ENCODE results near the gene C21orf58.

Gene C21orf58

DNA sequence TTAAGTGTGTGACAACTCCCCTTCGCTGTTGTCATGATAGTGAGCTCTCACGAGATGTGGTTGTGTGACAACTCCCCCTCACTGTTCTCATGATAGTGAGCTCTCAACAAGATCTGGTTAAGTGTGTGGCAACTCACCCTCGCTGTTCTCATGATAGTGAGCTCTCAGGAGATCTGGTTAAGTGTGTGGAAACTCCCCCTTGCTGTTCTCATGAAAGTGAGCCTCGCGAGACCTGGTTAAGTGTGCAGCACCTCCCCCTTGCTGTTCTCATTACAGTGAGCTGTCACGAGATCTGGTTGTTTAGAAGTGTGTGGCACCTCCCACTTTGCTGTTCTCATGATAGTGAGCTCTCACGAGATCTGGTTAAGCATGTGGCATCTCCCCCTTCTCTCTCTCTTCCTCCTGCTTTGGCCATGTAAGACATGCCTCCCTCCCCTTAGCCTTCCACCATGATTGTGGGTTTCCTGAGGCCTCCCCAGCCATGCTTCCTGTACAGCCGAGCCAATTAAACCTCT, 70.0 kb downstream of the C21orf58 start:
- no peak for DNase-seq

DNA sequence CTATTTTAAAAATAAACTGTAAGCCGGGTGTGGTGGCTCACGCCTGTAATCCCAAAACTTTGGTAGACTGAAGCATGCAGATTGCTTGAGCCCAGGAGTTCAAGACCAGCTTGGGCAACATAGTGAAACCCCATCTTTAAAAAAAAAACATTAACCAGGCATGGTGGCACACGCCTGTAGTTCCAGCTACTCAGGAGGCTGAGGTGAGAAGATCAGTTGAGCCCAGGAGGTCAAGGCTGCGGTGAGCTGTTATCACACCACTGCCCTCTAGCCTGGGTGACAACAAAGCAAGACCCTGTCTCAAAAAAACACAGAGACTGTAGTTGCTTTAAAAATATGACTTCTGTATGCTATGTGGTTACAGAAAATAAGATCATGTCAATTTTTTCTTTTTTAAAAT, 70.8 kb downstream of the C21orf58 start:
- no peak for DNase-seq

All from activated CD4-positive, CD25-positive, alpha-beta regulatory T cell (primary cell).